Naive B cell (primary cell): ENCODE measurements around the gene ATP8A1. TPM values are rescaled to one million over a fixed set of nuclear protein-coding genes. Genes with fewer than 3 reads are reported as not detected.

Source experiments
- ATAC-seq, 2 donors: fragments of 150-1000 bp; cut with Tn5 transposase; 2 replicates each; pipeline ENCODE4 v1.10.0; 2021; ENCODE audit warnings: low read depth in 2 of 2, mild to moderate bottlenecking in 2 of 2, moderate library complexity in 2 of 2
- DNase-seq: peaks from one replicate; pipeline ENCODE4 v3.0.0; 2022
- H3K27ac Mint-ChIP-seq, 6 donors: one replicate each; pipeline ENCODE4 v1.8.0; 2020 to 2022; ENCODE audit warnings: mild to moderate bottlenecking in 6 of 6, mixed read lengths in 6 of 6, moderate library complexity in 5 of 6, inconsistent platforms in 2 of 6
- H3K27me3 Mint-ChIP-seq, 3 donors: one replicate each; pipeline ENCODE4 v1.8.0; 2021 to 2022; ENCODE audit warnings: mixed read lengths in 3 of 3, mild to moderate bottlenecking in 1 of 3
- H3K36me3 Mint-ChIP-seq, 2 donors: one replicate each; pipeline ENCODE4 v1.8.0; 2020 to 2022; ENCODE audit warnings: mixed read lengths in 2 of 2, inconsistent platforms in 1 of 2, mild to moderate bottlenecking in 1 of 2
- H3K4me1 Mint-ChIP-seq, 3 donors: one replicate each; pipeline ENCODE4 v1.8.0; 2020 to 2022; ENCODE audit warnings: mixed read lengths in 3 of 3, inconsistent platforms in 1 of 3, mild to moderate bottlenecking in 1 of 3, moderate library complexity in 1 of 3
- H3K4me3 Mint-ChIP-seq, 8 donors: one replicate each; pipeline ENCODE4 v1.8.0; 2020 to 2022; ENCODE audit warnings: mild to moderate bottlenecking in 8 of 8, mixed read lengths in 8 of 8, moderate library complexity in 8 of 8, inconsistent platforms in 2 of 8
- H3K9me3 Mint-ChIP-seq, 7 donors: one replicate each; pipeline ENCODE4 v1.8.0; 2020 to 2022; ENCODE audit warnings: mixed read lengths in 7 of 7, mild to moderate bottlenecking in 5 of 7, inconsistent platforms in 2 of 7, moderate library complexity in 1 of 7
- polyA plus RNA-seq, 6 donors: library from polyadenylated mRNA; unstranded; fragments of 300-500 nt; fragmentation: Illumina TruSeq; gene quantifications; one replicate each; pipeline ENCODE4 v1.2.3, GENCODE V29; 2021; ENCODE audit warnings: low read depth in 6 of 6

Gene ATP8A1
- polyA plus RNA-seq, 6 donors from 2014 or later, result 16.7 to 31.0 (median 22.2) TPM

DNA sequence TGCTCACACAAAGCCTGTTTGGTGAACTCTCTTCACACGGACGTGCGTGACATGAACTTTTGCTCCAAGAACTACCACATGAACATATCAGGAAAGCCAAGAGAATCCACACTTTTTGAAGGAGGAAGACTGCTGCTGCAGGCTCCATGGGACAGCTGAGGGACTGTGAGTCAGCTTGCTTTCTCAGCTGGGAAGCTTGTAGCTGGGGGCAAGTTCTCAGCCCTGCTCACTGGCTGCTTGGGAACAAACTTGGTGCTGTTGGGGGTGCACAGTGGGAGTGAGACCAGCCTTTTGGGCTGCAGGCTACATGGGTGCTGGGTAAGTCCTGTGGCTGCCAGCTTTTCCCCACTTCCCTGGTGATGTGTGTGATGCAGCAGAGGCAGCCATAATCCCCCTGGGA lies 123.9 kb downstream of the ATP8A1 start:
- no peak for DNase-seq
- H3K9me3 Mint-ChIP-seq, result no peaks in the 10 kb centered on the region
- H3K4me1 Mint-ChIP-seq, result peaks cover 2 to 16% (median 9%) of the 10 kb centered on the region in 3 donors
- peaks cover 41 to 42% of the 10 kb centered on the region in 2 donors for H3K36me3 Mint-ChIP-seq
- H3K4me3 Mint-ChIP-seq, result no peak overlapping the region
- no peak for ATAC-seq
- H3K27ac Mint-ChIP-seq, result peak overlapping the region in 1 of 6 donors; percentile 86
- no peaks in the 10 kb centered on the region for H3K27me3 Mint-ChIP-seq

DNA sequence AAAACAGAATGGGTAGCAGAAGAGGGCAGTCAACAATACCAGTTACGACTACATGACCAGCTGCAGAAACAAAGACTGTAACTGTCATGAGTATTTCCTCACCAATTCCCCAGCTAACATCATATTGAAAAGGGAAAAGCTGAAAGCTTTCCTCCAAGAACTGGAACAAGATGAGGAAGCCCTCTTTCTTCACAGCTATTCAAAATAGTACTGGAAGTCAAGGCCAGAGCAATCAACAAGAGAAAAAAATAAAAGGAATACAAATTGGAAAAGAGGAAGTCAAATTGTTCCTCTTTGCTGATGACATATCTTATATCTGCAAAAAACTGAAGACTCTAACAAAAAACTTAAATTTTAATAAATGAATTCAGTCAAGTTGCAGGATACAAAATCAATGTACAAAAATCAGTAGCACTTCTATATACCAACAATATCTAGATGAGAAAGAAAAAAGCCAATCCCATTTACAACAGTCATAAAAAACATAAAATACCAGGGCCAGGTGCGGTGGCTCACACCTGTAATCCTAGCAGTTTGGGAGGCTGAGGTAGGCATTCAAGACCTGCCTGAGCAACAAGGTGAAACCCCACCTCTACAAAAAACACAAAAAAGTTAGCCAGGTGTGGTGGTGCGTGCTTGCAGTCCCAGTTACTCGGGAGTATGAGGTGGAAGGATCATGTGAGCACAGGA lies 125.4 kb downstream of the ATP8A1 start:
- Mint-ChIP-seq H3K27ac (peak overlapping the region in 1 of 6 donors; percentile 81), H3K9me3 (no peaks in the 10 kb centered on the region), H3K36me3 (peaks cover 39 to 42% of the 10 kb centered on the region in 2 donors), H3K27me3 (no peaks in the 10 kb centered on the region), H3K4me1 (peaks cover 2 to 15% (median 8%) of the 10 kb centered on the region in 3 donors), H3K4me3 (no peak overlapping the region)
- no peak for ATAC-seq
- DNase-seq, result no peak

DNA sequence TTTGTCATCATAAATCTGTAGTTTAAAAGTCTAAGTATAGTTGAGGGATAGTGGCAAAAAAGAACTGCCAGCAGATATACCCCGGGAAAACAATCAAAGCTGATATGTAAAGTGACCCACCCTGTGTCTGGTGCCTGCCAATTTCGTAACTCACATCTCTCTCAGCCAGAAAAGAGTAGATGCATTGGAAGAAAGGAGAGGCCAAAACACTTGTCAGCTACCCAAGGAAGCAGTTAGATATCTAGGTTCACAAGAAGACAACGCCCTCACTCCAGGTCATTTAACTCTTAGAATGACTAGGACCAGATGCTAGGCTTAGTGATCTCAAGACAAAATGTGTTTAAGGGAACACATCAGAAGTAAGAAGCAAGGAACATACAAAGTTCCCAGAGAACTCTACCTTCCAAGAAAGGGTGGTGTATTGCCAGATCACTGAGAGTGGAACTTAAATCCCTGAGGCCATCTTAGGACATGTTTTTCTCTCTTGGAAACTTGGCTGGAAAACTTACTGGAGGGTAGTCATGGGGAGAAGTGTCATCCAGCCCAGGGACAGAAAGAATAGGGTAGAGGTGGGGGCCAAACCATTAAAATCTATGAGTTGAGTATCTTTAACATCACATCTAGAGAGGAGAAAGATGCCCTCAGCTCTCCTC lies 133.7 kb downstream of the ATP8A1 start:
- DNase-seq (no peak), ATAC-seq (no peak)
- Mint-ChIP-seq H3K9me3 (no peaks in the 10 kb centered on the region), H3K36me3 (peaks cover 17 to 26% of the 10 kb centered on the region in 2 donors), H3K27me3 (no peaks in the 10 kb centered on the region), H3K4me3 (no peak overlapping the region), H3K27ac (peak overlapping the region in 2 of 6 donors; percentile 8 to 59), H3K4me1 (no peaks in the 10 kb centered on the region)

DNA sequence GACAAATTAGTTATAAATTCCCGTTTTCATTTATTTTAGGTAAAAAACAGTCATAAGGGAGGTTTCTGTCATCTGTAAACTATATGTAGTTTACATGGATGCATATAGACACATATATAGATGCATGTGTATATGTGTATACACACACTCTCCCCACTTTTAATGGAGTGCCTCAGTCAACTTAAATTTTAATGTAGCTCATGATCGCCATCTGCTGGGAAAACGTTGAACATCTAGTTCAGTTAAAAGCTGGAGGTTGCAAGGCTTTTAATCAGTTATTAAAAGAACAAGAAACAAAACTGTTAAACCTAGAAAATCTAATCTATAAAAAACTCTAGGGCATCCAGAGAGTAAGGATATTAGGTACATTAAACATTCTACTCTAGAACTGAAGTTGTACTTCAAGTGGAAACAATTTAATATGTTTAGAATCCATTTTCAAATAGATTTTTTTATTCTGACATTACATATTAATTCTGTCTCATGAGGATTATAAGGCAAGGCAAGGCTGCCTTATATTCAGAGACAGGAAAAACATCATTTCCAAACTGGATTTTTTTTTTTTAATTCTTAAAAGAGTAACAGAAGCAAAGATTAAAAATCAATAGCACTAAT lies 137.0 kb downstream of the ATP8A1 start:
- H3K36me3 Mint-ChIP-seq, result peaks cover 17 to 26% of the 10 kb centered on the region in 2 donors
- peak; percentile 6 for DNase-seq

DNA sequence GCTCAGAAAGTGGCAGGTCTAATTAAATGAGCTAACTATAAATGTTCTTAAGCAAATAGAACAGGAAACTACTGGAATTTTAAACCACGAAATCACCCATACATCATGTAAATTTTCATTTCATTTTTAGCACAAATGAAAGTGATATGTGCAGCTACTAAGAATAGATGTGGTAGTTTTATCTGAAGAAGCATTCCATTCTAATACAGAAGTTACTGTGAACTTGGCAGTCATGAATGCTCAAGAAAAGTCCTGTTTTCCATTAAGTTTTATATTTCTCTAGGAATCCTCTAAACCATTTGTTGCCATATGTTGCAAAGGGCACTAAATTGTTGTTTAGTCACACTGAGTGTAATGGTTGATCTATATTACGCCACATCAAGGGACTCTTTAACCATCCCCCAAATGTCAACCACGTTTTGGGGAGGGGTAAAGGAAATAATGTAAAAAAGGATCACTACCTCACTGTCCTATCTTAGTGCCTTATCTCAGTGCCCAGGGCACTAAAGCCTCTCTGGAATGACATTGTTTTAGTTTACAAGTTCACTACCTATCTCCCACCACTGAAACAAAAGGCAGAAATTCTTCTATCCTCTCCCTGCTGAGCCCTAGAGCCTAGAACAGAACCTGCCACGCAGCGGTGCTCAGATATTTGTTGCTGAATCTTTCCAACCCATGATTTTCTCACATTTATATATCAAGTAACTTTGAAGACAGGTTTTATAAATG lies 141.6 kb downstream of the ATP8A1 start:
- H3K27me3 Mint-ChIP-seq, result no peaks in the 10 kb centered on the region
- peaks cover 0 to 8% of the 10 kb centered on the region in 2 donors for H3K36me3 Mint-ChIP-seq
- no peaks in the 10 kb centered on the region for H3K9me3 Mint-ChIP-seq
- DNase-seq, result no peak
- no peak for ATAC-seq
- peaks cover 3 to 5% (median 4%) of the 10 kb centered on the region in 3 donors for H3K4me1 Mint-ChIP-seq
- H3K27ac Mint-ChIP-seq, result peak overlapping the region in 2 of 6 donors; percentile 67 to 90
- H3K4me3 Mint-ChIP-seq, result no peak overlapping the region

More for the DNA sequence above, 137.0 kb downstream of the ATP8A1 start:
- Mint-ChIP-seq H3K4me1 (peaks cover 3 to 5% (median 4%) of the 10 kb centered on the region in 3 donors), H3K4me3 (no peak overlapping the region), H3K27me3 (no peaks in the 10 kb centered on the region), H3K27ac (no peak overlapping the region), H3K9me3 (no peaks in the 10 kb centered on the region)
- ATAC-seq, result peak in 1 of 2 donors; percentile 50

DNA sequence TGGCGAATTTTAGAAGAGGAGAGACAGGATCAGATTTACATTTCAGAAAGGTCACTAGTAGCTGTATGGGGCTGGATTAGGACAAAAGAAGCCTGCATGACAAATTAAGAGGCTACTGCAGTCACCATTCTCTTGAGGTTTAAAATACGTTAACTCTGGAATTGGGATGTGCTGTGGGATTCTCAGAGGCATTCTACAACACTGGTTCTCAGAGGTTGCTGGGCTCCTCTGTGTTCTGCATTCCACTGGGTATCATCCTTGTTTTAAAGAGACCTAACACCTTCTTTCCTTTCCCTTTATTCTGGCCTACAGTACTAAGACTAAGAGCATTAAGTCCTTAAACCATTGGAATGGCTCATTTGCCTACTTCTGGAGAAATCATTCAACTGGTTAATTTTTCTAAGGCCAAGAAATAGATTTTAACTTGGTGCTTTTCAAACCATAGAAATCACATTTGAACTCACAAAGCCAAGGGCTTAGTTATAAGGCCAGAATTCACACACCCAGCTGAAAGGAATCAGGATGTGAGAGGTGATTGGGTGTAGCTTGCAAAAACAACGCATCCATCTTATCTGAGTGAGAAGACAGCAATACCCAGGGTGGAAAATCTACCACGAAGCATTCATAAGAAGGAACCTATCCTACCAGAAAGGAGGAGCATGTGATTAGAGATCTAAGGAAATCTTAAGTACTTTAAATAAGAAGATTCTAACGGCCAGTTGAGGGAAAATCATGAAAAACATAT lies 143.0 kb downstream of the ATP8A1 start:
- Mint-ChIP-seq H3K4me3 (no peak overlapping the region), H3K36me3 (peaks cover 0 to 17% of the 10 kb centered on the region in 2 donors), H3K27ac (peak overlapping the region in 2 of 6 donors; percentile 2 to 71), H3K27me3 (no peaks in the 10 kb centered on the region), H3K4me1 (peaks cover 3 to 5% (median 4%) of the 10 kb centered on the region in 3 donors), H3K9me3 (no peaks in the 10 kb centered on the region)
- DNase-seq, result no peak
- no peak for ATAC-seq

DNA sequence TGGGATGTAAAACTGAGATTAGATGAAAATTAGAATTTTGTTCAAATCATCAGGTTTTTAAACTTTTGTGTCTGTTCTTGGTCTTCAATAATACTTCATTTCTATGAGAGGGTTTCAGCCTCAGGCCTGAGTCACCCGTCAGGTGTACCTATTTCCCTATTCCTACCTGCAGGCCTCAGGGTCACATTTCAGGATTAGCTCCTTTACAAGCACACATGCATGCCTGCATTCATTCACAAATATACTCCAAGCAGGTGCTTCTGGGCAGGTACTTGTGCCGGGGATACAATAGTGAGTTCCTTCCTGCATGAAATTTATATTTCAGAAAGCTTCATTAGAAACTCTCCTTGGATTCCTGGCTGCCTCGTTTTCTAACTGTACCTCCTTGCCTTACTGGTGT lies 144.7 kb downstream of the ATP8A1 start:
- ATAC-seq (no peak), DNase-seq (no peak)
- H3K9me3 Mint-ChIP-seq, result no peaks in the 10 kb centered on the region
- peaks cover 0 to 25% of the 10 kb centered on the region in 2 donors for H3K36me3 Mint-ChIP-seq
- no peak overlapping the region for H3K4me3 Mint-ChIP-seq
- no peaks in the 10 kb centered on the region for H3K27me3 Mint-ChIP-seq
- H3K4me1 Mint-ChIP-seq, result peaks cover 3 to 5% (median 4%) of the 10 kb centered on the region in 3 donors
- peak overlapping the region in 1 of 6 donors; percentile 51 for H3K27ac Mint-ChIP-seq

DNA sequence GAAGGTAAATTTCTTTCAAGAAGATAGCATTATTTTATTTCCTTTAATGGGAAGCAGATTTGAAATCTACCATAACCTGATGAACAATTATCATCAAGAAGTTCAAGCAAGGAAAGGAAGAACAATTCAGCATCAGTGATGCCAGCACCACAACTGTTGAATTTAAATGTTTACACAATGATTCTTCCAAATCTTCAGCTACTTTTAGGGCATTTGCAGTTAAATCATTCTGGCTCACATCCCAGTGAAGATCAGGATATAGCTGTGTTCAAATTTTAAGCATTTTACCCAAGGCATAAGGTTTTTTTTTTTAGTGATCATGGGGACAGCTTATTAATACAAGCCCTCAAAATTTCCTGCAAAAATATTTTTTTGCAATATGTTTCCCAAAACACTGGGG lies 146.7 kb downstream of the ATP8A1 start:
- no peak for ATAC-seq
- DNase-seq, result no peak
- Mint-ChIP-seq H3K27me3 (no peaks in the 10 kb centered on the region), H3K27ac (no peak overlapping the region), H3K4me3 (no peak overlapping the region), H3K9me3 (no peaks in the 10 kb centered on the region), H3K36me3 (peaks cover 18 to 42% of the 10 kb centered on the region in 2 donors), H3K4me1 (no peaks in the 10 kb centered on the region)

DNA sequence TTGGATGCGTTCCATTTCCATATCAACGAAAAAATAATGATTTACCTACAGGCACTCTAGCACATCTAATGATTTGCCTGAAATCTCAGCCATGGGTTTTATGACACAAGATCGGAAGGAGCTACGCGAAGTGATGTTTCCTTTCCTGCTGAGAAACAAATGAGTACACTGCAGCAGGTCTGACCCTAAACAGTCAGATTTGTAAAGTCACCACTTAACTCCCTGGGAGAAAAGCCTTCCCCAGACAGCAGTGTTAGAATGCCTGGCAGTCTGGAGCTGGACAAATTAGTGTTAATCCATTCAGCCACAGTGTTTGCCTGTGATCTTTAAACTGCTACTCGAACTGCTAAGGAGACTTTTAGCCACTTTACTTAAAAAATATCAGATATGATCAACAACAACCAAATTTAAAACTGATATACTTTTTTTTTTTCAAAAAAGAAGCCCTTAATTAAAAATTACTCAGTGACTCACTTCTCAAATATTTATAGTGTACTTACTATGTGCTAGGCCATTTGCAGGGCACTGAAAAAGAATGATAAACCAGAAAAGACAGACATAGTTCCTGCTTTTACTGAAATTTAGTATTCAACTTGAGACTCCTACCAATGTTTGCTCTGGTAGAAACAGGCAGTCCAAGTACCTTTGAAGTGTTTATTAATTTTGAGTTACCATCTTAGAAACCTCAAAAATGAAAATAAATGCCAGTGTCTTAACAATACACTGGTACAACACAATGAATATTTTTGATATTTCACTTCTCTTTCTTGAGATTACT lies 155.1 kb downstream of the ATP8A1 start:
- H3K4me3 Mint-ChIP-seq, result no peak overlapping the region
- H3K27ac Mint-ChIP-seq, result no peak overlapping the region

DNA sequence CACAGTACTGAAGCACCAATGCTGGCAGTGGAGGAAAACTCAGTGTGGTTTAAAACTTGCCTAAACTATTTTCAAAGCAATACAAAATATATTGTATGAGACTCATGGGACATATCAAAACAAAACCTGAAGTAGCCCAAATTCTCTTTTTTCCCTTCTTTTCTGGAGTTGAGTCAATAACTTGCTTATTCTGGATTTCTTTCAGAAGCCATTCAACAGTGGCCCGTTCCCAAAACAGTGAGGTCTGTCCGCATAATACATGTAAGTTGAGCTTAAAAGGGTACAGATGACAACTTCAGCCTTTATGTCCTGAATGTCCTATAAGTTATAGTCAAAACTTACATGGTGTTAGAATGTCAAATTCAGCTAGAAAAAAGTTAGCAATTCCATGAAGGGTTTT lies 158.9 kb downstream of the ATP8A1 start:
- Mint-ChIP-seq H3K9me3 (no peaks in the 10 kb centered on the region), H3K27me3 (no peaks in the 10 kb centered on the region), H3K4me1 (no peaks in the 10 kb centered on the region), H3K27ac (no peak overlapping the region), H3K36me3 (peaks cover 14 to 41% of the 10 kb centered on the region in 2 donors), H3K4me3 (no peak overlapping the region)
- no peak for DNase-seq
- ATAC-seq, result no peak

More for the DNA sequence above, 155.1 kb downstream of the ATP8A1 start:
- H3K4me1 Mint-ChIP-seq, result peaks cover 0 to 7% (median 0%) of the 10 kb centered on the region in 3 donors
- H3K9me3 Mint-ChIP-seq, result no peaks in the 10 kb centered on the region
- DNase-seq (no peak), ATAC-seq (no peak)
- no peaks in the 10 kb centered on the region for H3K27me3 Mint-ChIP-seq
- H3K36me3 Mint-ChIP-seq, result peaks cover 38 to 69% of the 10 kb centered on the region in 2 donors

DNA sequence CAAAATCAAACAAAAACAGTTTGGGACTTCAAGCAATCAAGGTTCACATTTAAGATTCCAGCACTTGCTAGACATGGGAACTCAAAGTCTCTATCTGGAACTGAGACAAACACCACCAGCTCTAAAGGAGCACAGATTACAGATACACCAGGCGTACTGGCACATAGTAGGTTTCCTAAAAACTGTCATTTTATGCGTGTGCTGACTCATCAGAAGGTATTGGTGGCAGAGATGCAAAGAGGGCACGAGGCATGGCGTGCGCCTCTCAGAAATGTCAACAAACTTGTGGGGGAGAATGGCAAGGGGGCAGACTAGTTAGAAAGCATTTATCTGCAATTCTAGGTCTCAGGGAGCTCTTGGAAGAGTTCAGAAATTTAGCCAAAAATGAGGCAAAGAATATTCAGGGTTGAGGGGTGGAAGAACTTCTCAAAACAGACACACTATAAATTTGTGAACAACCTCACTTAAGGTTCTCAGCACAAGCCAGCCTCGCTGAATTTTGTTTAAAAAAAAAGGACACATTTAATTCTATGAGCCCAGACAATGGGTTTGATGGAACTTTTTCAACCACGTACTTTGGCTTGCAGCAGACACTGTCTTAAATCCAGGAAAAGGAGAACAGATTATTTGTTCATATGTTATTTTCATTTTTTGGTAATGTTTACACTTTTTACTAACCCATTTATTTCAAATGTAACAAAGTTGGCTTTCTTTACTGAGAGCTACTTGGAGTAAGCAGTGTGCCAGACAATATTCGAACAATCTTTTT lies 159.6 kb downstream of the ATP8A1 start:
- H3K36me3 Mint-ChIP-seq, result peaks cover 14 to 42% of the 10 kb centered on the region in 2 donors

DNA sequence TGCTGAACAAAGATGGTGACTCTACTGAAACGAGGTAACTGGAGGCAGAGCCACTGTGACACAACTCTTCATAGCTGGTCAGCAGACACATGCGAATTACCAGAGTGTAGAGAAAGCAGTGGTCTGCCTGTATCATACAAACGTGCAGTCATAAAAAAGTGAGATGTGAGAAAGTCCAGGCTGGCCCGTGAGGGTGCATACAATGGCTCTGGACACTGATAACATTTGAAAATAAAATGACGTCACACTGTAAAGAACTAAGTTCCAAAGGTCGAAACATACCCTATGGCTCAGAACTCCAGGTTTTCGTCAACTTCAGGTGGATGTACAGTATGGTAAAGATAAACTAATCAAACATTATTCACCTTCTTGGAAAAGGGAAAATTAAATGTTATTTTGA lies 163.9 kb downstream of the ATP8A1 start:
- Mint-ChIP-seq H3K27ac (no peak overlapping the region), H3K4me3 (no peak overlapping the region), H3K4me1 (peaks cover 5 to 9% (median 6%) of the 10 kb centered on the region in 3 donors), H3K36me3 (peaks cover 25 to 38% of the 10 kb centered on the region in 2 donors), H3K9me3 (no peaks in the 10 kb centered on the region), H3K27me3 (no peaks in the 10 kb centered on the region)
- no peak for ATAC-seq
- no peak for DNase-seq

More for the DNA sequence above, 159.6 kb downstream of the ATP8A1 start:
- Mint-ChIP-seq H3K4me1 (no peaks in the 10 kb centered on the region), H3K9me3 (no peaks in the 10 kb centered on the region), H3K27me3 (no peaks in the 10 kb centered on the region), H3K27ac (peak overlapping the region in 1 of 6 donors; percentile 23), H3K4me3 (no peak overlapping the region)
- DNase-seq (no peak), ATAC-seq (no peak)
